ENCODE results near the gene CCL22. TPM values are rescaled to one million over a fixed set of nuclear protein-coding genes. Genes with fewer than 3 reads are reported as not detected.
A peak's percentile ranks its signal among the peaks of the same experiment; 100 is the strongest.

The CCL22 gene
- total and polyA plus RNA-seq, 2 of the 4 experiments (the other 2 are of a cell fraction) = not detected

- Histone ChIP-seq H4K91ac (ENCODE audit: insufficient read depth, low read depth, low read length) (no peak overlapping the region), H3K27ac (ENCODE audit: insufficient read depth, low read length) (no peak overlapping the region), H4K20me1 (ENCODE audit: insufficient read depth, low read length) (no peaks in the 10 kb centered on the region), H2BK15ac (ENCODE audit: low read depth, low read length) (no peak overlapping the region), H3K18ac (ENCODE audit: low read depth, low read length) (no peak overlapping the region), H4K5ac (ENCODE audit: low read depth, low read length) (no peak overlapping the region), H3K27me3 (ENCODE audit: control insufficient read depth, insufficient read depth, low read length) (peaks cover 37% of the 10 kb centered on the region), H2BK20ac (ENCODE audit: low read depth, low read length) (no peak overlapping the region), H3K36me3 (ENCODE audit: control insufficient read depth, insufficient read depth, low read length) (no peaks in the 10 kb centered on the region), H3K4me3 (ENCODE audit: insufficient read depth, low read depth, low read length) (no peak overlapping the region), H3K23ac (ENCODE audit: low read depth, low read length) (no peak overlapping the region), H3K9me1 (ENCODE audit: insufficient read depth, low read length) (no peaks in the 10 kb centered on the region), H3K4me2 (ENCODE audit: low read depth, low read length) (no peak overlapping the region), H2AK5ac (ENCODE audit: low read depth, low read length) (no peak overlapping the region), H3K4me1 (ENCODE audit: control insufficient read depth, insufficient read depth, low read length) (peaks cover 3% of the 10 kb centered on the region; the same call in 1 of the 2 replicates), H2AFZ (replicated peaks; ENCODE audit: low read length, poor library complexity) (peak overlapping the region; percentile 32), H2AK9ac (replicated peaks; ENCODE audit: low read depth, low read length, poor library complexity) (no peak overlapping the region), H3K4ac (ENCODE audit: low read depth, low read length) (no peak overlapping the region), H3K9ac (ENCODE audit: low read depth, low read length) (no peak overlapping the region), H4K8ac (ENCODE audit: low read depth in 2 of 2, low read length in 2 of 2) (no peak overlapping the region), H3K9me3 (ENCODE audit: control insufficient read depth, insufficient read depth, low read length) (peaks cover 3% of the 10 kb centered on the region), H3K79me1 (ENCODE audit: low read depth in 1 of 2, low read length in 2 of 2) (no peaks in the 10 kb centered on the region), H2BK5ac (ENCODE audit: low read depth, low read length, poor library complexity, severe bottlenecking) (peak overlapping the region; percentile 77), H2BK120ac (ENCODE audit: low read depth, low read length) (no peak overlapping the region), H3K56ac (ENCODE audit: extremely low read depth, insufficient read depth, low read length) (no peak overlapping the region), H3K14ac (replicated peaks; ENCODE audit: low read depth, low read length) (no peak overlapping the region)
- dilution Hi-C loops (cut with HindIII; ENCODE audit: low sequenced_read_pairs, unreplicated experiment) = no loop called here
- TF ChIP-seq USF2 (IDR thresholded peaks at IDR 0.05; ENCODE audit: low read depth, low read length) (no peak), MXI1 (IDR thresholded peaks at IDR 0.05; ENCODE audit: borderline replicate concordance, low read depth, low read length) (no peak), CHD1 (IDR thresholded peaks at IDR 0.05; ENCODE audit: low read depth, low read length) (no peak), MAZ (IDR thresholded peaks at IDR 0.05; ENCODE audit: borderline replicate concordance, low read depth, low read length) (no peak), RCOR1 (IDR thresholded peaks at IDR 0.05; ENCODE audit: insufficient replicate concordance, low read length) (no peak), MAFK (IDR thresholded peaks at IDR 0.05; ENCODE audit: low read depth, low read length) (no peak), SMC3 (IDR thresholded peaks at IDR 0.05; ENCODE audit: low read depth, low read length) (no peak), FOS (IDR thresholded peaks at IDR 0.05; ENCODE audit: low read depth, low read length) (no peak), RFX5 (IDR thresholded peaks at IDR 0.05; ENCODE audit: low read depth, low read length) (no peak), CEBPB (IDR thresholded peaks at IDR 0.05; ENCODE audit: low read depth, low read length) (no peak), NFE2L2 (IDR thresholded peaks at IDR 0.05; ENCODE audit: low read depth, low read length) (no peak), RAD21 (IDR thresholded peaks at IDR 0.05; ENCODE audit: low read length) (no peak), BHLHE40 (IDR thresholded peaks at IDR 0.05; ENCODE audit: low read depth, low read length) (no peak), POLR2A (IDR thresholded peaks at IDR 0.05; ENCODE audit: low read depth, low read length) (no peak)
- TF ChIP-seq, protein P1, sequence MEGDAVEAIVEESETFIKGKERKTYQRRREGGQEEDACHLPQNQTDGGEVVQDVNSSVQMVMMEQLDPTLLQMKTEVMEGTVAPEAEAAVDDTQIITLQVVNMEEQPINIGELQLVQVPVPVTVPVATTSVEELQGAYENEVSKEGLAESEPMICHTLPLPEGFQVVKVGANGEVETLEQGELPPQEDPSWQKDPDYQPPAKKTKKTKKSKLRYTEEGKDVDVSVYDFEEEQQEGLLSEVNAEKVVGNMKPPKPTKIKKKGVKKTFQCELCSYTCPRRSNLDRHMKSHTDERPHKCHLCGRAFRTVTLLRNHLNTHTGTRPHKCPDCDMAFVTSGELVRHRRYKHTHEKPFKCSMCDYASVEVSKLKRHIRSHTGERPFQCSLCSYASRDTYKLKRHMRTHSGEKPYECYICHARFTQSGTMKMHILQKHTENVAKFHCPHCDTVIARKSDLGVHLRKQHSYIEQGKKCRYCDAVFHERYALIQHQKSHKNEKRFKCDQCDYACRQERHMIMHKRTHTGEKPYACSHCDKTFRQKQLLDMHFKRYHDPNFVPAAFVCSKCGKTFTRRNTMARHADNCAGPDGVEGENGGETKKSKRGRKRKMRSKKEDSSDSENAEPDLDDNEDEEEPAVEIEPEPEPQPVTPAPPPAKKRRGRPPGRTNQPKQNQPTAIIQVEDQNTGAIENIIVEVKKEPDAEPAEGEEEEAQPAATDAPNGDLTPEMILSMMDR (conservative IDR thresholded peaks at IDR 0.05; ENCODE audit: low read depth, low read length) = no peak
- TF ChIP-seq, protein P2, sequence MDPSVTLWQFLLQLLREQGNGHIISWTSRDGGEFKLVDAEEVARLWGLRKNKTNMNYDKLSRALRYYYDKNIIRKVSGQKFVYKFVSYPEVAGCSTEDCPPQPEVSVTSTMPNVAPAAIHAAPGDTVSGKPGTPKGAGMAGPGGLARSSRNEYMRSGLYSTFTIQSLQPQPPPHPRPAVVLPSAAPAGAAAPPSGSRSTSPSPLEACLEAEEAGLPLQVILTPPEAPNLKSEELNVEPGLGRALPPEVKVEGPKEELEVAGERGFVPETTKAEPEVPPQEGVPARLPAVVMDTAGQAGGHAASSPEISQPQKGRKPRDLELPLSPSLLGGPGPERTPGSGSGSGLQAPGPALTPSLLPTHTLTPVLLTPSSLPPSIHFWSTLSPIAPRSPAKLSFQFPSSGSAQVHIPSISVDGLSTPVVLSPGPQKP (IDR thresholded peaks at IDR 0.05; ENCODE audit: borderline replicate concordance, low read depth, low read length) = no peak
- intact Hi-C loops (cut with micrococcal nuclease) = no loop called here
- CTCF ChIA-PET = no interaction called here
- in situ Hi-C loops (cut with MboI; ENCODE audit: low sequenced_read_pairs) = no loop called here
- POLR2A ChIA-PET (ENCODE audit: unreplicated experiment) = no interaction called here
- BruUV-seq (replicated peaks) = no TSS peak
- WGBS, 2 experiments (ENCODE audit: extremely low coverage in 2 of 2, insufficient read length in 1 of 2) = 73% methylated on average over 4 of the region's 7 CpGs; no CpG with 5 or more reads in 1 of the 2 experiments
- DNase-seq (no peak), ATAC-seq (ENCODE audit: low read depth) (no peak)
Observed at GRCh38 chr16:57388359-57389086, 29.9 kb downstream of the CCL22 start.

Data from IMR-90 (cell line).